HTR-8/SVneo (cell line): ENCODE data around the gene GMPR2.
A peak's percentile ranks its signal among the peaks of the same experiment; 100 is the strongest.

Experiments
- DNase-seq: peaks from one replicate; pipeline ENCODE4 v3.0.0; 2011; ENCODE audit warnings: low spot score, mixed read lengths; ENCODE audit not compliant: insufficient read length
- FAIRE-seq: peaks from 2 replicates; lab custom pipeline; 2011; peaks lifted over from hg19 to GRCh38; lab: Jason Lieb, UNC

GMPR2 gene

DNA sequence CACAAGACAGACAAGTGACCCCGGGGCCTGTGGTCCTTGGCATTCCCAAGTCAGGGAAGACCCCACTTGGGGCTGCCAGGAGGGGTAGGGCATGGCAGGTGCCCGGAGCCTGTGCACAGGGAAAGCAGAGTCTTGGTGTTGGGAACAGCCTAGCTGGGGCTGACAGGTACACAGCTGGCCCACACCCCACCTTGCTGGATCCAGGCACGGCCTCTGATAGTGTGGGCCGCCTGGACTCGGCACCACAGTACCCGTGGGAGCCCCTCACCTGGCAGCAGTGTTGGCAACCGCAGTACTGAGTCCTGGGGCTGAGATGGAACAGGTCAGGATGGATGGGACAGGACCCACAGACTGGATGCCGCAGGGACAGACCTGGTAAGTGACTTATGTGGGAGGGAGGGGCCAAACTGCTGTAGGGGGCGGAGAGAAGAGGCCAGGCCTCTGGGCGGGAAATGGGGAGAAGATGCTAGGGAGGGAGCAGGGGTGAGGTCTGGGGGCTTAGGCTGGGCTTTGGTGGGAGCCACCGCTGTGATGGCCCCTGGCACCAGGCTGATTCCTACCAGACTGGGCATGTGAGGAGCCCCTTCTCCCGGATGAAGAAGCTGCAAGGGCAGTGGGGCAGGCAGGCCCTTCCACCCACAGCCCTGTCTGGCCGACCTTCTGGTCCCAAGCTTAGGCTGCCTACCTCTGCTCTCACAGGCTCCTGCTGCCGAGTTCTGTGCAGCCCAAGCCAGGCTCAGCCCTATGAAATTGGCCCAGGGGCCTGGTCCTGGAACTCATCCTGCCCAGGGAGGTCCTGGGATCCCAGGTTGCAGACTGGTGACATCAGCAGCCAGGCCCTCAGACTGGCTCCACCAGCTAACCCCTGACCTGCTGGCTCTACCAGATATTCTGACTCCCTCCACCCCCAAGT lies 30.3 kb downstream of the GMPR2 start, which contains the start of gene TGM1:
Gene TGM1, minus strand, starts transcription at position 357 of the 913 bp plus-strand sequence. CDS start 825 bp downstream, outside the sequence.
- no peak for FAIRE-seq
- no peak for DNase-seq

DNA sequence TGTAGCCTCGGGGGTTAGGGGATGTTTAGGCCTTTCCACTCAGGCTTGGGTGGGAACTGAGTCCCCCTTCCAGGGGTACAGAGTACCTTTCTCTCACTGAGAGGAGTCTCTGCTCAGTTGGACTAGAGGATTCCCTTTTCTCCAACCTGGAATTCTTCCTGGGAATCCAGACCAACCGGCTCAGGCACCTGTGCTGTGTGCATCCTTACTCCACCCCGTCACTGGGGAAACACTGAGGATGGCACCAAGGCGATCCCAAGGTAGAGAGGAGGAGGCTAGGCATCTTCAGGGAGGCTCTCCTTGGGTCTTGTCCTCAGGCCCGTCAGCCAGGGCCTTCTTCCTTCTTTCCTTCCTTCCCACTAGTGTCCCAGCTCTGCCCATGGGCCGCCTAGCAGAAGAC lies 31.1 kb downstream of the GMPR2 start:
- DNase-seq (no peak), FAIRE-seq (no peak)

DNA sequence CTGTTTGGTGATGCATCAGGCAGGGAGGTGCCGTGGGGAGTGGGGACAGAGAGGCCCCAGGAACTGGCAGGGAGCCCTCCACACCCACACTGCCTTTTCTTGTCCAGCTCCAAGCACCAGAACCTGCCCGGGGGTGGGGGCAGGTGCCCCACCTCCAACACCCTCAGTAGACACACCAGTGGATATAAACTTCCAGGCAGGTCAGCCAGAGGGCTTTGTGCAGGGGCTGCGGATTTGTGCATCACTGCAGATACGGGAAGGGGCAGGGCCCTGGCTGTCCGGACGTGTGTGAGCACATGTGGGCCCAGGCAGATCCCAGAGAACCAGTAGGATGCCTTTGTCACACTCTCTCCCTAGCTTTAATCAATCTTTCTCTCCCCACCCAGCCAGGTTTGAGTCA lies 31.6 kb downstream of the GMPR2 start:
- FAIRE-seq (no peak), DNase-seq (no peak)

DNA sequence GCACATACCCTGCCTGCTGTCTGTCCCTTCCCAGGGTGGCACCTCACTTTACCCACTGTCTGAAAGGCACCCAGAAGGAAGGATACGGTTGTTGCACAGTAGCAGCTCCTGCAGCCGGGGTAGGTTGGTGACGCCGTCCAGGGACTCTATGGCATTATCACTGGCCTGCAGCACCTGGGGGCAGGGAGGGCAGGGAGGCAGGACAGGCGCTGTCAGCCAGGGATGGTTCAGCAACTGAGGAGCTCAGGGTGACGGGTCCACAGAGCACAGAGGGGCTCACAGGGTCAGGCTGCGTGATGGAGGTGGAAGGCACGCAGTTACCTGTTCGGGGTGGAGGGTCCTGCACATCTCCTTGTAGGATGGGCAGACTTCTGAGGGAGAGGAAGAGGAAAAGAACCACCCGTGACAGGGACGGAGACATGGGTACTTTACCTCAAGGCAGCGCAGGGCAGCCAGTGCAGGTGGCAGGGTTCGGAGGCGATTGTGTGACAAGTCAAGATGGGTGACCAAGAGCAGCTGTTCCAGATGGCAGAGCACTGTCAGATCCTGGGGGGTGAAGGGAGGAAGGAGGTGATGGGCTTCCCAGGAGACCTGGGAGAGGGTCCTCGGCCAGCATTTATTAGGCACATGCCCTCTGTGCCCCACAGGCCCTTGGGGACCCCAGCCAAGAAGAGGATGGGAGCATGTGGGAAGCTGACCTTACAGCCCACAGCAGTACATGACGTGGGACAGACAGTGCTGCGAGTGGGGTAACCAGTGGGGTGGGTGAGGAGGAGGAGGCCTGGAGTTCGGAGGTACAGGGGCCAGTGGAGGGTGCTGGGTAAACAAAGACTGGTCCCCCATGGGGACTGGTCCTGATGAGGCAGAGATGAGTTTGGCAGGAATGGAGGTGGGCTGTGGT lies 33.9 kb downstream of the GMPR2 start:
- no peak for FAIRE-seq
- DNase-seq: no peak

DNA sequence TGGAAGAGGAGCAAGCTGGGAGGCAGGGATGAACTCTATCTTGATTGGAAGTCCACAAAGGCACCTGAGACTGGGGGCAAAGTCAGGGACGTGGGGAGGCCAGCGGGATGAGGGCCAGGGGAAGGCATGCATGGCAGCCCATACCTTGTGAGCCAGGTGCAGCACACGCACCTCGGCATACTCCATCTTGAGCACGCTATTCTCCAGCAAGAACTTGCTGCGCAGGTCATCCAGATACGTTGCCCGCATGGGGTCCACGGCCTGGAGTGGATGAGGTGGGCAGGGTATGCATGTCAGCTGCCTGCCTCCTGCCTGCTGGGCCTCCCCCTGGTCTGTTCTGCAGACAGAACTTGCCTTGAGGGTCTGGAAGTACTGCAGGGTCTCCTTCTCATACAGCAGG lies 34.8 kb downstream of the GMPR2 start:
- DNase-seq: no peak
- no peak for FAIRE-seq

DNA sequence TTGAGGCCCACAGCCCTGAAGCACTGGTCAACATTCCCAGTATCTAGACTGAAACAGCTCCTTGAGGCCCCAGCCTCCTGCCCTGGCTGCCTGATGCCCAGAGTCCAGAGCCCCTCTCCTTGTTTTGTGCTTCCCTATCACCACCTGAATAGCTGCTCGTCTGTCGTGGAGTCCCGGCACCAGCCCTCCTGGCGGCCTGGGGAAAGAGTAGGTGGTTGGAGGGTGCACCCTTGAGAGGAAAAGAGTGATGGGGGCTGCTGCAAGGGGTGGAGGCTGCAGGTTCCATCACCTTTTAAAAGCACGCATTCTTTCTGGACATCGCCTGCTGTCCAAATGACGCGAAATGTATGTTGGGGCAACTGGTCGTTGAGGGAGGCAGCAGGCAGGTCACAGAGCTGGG lies 35.5 kb downstream of the GMPR2 start:
- DNase-seq: no peak
- no peak for FAIRE-seq

DNA sequence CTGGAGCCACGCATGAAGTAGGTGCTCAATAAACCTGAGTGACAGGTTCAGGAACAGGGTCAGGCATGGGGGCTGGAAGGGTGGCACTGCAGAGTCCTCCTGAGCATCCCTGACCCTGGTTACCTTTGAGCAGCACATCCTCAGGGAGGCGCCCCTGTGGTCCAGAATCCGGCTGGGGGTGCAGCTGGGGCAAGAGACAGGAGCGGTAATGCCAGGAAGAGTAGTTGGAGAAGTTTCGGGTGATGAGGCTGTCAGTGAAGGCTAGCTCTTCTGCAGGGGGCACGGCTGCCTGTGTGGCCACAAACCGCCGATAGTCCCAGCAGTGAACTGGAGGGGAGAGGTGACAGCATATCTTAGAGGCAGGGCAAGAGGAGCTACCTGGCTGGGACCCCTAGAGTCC lies 36.6 kb downstream of the GMPR2 start:
- FAIRE-seq (no peak), DNase-seq (no peak)

DNA sequence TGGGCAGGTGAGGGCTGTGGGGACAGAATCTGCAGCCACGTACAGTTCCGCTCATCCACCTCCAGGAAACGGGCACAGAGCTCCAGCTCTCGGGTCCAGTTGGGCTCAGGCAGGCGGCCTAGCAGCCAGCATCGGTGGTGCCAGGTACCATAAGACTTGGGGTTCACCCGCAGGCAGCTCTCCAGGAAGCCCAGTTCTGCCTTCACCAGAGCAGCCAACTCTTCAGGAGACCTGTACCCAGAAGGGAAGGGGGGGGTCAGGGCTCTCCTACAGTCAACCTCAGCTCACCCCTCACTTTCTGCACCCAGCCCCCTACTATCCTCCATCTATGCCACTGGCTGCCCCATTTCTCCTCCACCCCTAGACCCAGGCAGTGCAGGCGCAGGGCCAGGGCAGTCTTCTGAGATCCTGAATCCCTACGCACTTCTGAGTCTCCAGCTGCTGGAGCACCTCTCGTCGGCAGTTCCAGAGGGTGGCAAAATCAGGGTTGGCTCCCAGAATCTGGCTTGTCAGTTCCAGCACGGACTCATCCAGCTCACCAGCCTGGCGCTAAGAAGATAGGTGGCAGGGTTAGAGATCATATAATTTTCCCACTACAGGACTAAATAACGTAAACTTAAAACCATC lies 37.3 kb downstream of the GMPR2 start:
- DNase-seq: no peak
- no peak for FAIRE-seq

DNA sequence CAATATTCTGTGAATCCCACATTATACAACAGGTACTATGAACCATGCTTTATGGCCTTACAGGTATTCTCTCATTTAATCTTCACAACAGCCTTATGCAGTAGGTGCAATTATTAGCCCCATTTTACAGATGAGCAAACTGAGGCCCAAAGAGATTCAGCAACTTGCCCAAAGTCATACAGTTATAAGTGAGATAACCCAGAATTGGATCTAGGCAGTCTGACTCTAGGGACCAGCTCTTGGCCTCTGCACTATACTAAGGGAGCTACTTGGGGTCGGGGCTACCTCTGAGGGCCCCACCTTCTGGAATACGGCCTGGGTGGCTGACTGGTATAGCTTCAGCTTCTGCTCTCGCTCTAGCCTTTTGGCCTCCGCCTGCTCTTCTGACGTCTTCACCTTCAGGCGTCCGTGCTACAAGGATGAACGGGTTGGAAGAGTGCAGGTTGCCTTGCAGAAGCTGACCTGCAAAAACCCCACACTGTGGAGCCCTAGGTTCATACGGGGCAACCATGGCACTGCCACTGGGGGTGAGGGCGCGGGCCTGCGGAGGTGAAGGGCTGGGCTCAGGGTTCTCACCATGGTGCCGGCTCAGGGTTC lies 37.9 kb downstream of the GMPR2 start:
- FAIRE-seq: no peak
- no peak for DNase-seq

DNA sequence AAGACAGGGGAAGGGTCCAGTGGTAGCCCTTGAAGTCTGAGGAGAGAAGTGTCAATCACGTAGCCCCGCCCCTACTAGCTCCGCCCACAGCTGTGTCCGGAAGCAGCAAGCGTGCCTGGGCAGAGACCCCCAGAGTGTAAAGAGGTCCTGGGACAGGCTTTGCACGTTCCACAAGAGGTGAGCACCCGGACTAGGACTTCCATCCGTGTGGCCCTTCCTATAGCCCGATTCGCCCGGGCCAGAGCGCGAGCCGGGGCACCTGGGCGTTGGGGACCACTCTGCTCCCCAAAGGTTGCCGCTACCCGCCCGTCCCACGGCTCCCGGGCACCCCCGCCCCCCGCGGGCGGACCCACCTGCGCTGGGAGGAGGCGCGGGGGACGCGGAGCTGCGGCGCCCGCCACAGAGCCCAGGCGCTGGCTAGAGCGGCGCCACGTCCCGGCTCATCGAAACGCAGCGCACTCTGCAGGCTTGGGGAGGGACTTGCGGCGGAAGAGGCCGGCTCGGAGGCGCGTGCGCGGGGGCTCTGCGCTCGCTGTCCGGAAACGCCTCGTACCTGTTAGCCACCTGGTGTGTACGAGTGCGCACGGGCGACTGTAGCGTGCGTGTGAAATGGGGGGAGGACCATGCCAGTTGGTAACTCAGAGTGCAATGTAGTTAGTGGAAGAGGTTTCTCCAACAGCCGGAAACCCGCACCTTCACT lies 38.6 kb downstream of the GMPR2 start, which contains the start of gene RABGGTA:
Gene RABGGTA, minus strand, starts transcription at position 464 of the 700 bp plus-strand sequence. CDS start 482 bp downstream, outside the sequence.
- FAIRE-seq (no peak), DNase-seq (peak; percentile 84)

DNA sequence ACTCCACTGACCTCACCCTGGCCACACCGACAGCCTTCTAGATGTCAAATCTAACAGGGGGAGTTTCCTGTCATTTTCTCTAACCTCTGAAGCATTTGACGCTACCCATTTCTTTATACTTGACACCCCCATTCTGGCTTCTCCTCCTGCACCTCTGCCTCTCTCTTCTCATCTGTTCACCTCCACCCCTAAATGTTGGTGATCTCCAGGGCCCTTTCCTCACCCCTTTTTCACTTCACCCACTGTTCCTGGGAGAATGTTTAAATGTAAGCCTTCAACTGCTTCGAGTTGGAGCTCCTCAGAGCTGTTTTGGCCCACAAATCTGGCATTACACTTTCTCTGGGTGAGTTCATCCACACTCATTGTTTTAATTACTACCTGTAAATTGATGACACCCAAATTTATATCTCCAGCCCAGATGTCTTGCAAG lies 39.1 kb downstream of the GMPR2 start:
- no peak for DNase-seq
- FAIRE-seq: no peak

DNA sequence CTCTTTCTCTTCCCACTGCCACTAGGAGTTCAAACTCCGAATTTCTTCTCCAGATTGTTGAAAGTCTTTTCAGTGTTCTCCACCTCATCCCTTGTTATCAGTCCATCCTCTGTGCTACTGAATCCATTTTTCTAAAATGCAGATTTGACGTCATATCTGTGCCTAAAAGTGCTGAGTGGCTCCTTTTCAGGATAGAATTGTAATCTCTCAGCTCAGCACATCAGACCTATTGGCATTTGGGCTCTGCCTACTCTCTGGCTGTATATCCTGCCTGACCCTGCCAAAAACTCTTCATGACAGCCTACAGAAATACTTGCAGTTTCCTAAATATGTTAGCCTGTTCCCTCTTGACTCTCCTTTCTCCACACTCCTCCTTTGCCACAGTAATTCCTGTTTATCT lies 39.7 kb downstream of the GMPR2 start:
- FAIRE-seq: no peak

DNA sequence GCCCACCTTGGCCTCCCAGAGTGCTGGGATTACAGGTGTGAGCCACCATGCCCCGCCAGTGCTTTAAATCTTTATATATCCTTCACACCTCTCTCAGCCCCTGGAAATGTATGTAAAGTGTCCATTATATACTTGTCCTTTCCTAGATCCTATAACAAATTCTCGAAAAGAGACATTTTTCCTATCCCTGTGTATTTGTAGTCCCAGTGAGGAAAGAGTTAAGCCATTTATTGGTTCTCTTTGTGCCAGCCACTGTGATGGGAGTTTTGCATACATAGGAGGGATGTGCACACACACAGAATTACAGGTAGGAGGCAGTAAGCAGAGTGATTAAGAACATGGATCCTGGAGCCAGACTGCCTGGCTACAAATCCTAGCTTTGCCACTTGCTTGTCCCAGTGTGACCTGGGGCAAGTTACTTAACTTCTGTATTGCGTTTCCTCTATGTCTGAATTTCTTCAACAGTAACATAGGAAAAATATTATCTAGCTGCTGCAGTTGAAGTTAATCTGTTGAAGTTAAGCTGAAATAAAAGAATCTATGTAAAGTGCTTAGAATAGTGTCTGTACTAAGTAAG lies 40.8 kb downstream of the GMPR2 start:
- no peak for FAIRE-seq

More for the DNA sequence above, 39.7 kb downstream of the GMPR2 start:
- DNase-seq: no peak

DNA sequence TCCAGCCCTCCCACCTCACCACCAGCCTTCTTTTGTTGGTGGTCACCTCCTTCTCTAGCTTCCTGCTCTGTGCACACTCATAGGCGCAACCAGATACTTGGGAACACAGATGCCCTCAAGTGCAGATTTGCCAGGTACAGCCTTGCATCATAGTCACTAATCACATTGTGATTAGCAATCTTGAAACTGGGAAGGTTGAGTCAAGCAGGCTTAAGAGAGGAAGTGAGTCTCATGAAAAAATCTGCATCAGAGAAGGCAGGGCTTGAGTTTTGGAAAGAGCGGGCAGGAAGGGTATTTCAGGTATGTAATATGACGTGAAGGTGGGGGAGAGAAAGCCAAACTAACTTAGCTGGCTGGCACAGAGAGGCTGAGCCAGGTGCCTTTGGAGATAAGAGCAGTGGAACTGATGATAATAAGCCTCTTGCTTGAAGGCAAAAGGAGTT lies 41.4 kb downstream of the GMPR2 start:
- no peak for FAIRE-seq

More for the DNA sequence above, 40.8 kb downstream of the GMPR2 start:
- no peak for DNase-seq

DNA sequence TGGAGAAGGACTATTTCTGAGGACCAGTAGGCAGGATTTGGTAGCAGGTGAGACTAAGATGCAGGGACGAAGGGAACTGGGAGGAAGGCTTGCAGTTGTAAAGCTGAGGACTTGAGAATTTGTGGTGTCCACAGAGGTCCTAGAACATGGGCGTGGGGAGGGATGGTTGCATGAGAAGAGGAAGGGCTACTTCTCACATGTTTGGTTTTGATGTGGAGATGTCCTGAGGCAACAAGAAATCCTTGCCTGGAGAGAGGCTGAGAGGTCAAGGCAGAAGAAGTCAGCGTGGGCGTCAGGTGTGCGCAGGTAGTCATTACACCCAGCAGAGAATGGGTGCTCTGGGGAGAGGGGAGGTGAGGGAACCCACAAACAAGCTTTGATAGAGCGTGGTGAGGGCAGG lies 44.3 kb downstream of the GMPR2 start:
- no peak for FAIRE-seq

More for the DNA sequence above, 41.4 kb downstream of the GMPR2 start:
- no peak for DNase-seq

DNA sequence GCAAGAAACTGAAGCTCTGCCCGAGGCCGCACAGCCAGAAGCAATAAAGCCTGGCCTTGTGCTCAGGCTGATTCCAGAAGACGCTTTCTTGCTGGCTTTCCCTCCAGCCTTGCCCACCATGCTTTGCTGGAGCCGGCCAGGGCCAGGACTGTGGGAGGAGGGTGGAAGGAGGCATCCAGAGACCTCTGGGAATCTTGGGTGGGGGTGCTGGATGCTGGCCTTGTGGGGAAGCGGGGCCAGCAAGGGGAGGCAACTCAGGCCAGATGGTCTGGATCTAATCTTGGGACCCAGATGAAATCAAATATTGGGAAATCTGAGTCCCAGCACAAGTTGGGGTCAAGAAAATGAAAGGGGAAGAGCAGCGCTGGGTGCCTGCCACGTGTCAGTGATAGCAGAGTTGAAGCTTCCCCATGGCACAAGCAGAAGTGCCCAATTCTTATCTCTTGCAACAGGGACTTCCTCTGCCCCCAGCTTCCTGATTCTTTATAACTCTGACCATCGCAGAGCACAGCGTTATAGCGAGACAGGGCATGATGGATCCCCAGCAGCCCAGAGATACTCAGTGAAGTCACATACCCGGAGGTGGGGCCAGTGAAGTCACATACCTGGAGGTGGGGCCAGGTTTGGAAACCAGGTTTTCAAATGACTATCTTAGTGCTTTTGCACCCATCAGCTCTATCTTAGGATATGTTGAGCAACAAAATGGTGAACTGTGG lies 45.0 kb downstream of the GMPR2 start:
- FAIRE-seq (no peak), DNase-seq (no peak)

More for the DNA sequence above, 44.3 kb downstream of the GMPR2 start:
- no peak for DNase-seq

DNA sequence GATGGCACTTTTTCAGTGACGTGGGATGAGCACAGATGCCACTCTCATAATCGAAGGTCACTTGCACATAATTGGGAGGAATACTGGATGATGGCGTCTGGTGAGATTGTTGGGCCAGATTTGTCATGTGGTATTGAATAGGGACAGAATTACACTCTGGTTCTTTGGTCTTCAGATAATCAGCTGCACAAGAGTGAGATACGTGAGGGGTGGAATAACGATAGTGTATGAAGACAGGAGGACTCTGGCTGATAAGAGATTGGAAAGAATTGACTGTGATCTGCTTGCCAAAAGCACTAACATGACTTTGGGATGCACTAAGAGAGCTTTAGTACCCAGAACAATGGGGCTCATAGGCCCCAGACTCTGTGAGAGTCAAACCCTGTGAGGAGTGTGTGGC lies 45.7 kb downstream of the GMPR2 start:
- FAIRE-seq: no peak
- no peak for DNase-seq
